ENCODE results near the gene ATRNL1.

DNA sequence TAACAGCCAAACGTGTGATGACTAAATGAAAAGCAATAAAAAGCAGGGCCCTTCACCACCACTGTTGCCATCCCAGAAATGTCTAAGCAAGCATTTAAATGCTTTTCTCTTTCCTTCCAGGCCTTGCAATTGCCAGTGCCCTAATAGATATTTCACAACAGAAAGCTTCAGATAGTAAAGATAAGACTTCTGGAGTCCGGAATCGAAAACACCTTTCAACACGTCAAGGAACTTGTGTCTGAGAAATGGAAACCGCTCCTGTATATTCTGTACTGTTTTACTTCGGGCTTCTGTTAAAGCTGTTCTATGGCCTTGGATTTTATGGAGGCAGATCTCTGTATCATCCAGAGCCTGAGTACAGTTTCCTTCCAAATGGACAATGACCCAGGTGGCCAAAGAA is 851.4 kb downstream of the ATRNL1 start:
- TF ChIP-seq, protein P1, sequence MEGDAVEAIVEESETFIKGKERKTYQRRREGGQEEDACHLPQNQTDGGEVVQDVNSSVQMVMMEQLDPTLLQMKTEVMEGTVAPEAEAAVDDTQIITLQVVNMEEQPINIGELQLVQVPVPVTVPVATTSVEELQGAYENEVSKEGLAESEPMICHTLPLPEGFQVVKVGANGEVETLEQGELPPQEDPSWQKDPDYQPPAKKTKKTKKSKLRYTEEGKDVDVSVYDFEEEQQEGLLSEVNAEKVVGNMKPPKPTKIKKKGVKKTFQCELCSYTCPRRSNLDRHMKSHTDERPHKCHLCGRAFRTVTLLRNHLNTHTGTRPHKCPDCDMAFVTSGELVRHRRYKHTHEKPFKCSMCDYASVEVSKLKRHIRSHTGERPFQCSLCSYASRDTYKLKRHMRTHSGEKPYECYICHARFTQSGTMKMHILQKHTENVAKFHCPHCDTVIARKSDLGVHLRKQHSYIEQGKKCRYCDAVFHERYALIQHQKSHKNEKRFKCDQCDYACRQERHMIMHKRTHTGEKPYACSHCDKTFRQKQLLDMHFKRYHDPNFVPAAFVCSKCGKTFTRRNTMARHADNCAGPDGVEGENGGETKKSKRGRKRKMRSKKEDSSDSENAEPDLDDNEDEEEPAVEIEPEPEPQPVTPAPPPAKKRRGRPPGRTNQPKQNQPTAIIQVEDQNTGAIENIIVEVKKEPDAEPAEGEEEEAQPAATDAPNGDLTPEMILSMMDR (IDR thresholded peaks at IDR 0.05): no peak
- no peak for TF ChIP-seq POLR2A (IDR thresholded peaks at IDR 0.05)
- TF ChIP-seq POLR2AphosphoS5 (IDR thresholded peaks at IDR 0.05): no peak

Measured in prostate gland (tissue), 2 donors.